NCI-H82 (cell line): Measurements from ENCODE around the gene MAFF.
"Not testable (repeated sequence)": the region's sequence is repeated elsewhere in the genome, so short reads cannot be mapped to it uniquely, and the experiment has no call there.

Experiments
- DNase-seq: peaks from one replicate; lab custom pipeline; 2025; lab: John Stamatoyannopoulos, UW

Gene MAFF

GRCh38 chr22:38177571-38177925, 24.2 kb upstream of the MAFF start:
- DNase-seq, result not testable (repeated sequence)

DNA sequence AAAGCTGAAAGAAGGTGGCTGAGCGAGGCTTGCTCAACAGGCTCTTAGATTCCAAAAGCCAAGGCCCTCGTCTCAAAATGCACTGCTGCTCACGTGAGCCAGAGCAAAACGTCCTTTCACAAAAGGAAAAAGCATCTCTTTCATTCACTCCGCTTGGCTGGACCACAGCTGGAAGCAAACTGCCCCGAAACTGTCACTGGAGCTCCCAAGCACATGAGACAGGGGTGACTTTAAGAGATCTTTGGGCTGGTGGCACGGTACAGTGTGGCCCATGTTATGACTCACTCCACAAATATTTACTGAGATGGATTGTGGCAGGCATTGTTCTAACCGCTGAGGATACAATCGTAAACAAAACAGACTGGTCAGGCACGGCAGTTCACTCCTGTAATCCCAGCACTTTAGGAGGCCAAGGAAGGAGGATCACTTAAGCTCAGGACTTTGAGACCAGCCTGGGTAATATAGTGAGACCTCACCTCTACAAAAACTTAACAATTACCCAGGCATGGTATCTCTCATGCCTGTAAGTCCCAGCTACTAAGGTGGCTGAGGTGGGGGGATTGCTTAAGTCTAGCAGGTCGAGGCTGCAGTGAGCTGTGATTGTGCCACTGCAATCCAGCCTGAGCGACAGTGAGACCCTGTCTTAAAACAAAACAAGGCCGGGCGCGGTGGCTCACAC, 23.7 kb upstream of the MAFF start:
- peak; percentile 10 for DNase-seq

DNA sequence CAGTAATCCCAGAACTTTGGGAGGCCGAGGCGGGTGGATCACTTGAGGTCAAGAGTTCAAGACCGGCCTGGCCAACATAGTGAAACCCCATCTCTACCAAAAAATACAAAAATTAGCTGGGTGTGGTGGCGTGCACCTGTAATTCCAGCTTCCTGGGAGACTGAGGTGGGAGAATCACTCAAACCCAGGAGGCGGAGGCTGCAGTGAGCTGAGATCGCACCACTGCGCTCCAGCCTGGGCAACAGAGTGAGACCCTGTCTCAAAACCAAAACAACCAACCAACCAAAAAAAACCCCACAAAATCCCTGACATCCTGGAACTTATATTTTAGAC, 23.2 kb upstream of the MAFF start:
- DNase-seq, result not testable (repeated sequence)

DNA sequence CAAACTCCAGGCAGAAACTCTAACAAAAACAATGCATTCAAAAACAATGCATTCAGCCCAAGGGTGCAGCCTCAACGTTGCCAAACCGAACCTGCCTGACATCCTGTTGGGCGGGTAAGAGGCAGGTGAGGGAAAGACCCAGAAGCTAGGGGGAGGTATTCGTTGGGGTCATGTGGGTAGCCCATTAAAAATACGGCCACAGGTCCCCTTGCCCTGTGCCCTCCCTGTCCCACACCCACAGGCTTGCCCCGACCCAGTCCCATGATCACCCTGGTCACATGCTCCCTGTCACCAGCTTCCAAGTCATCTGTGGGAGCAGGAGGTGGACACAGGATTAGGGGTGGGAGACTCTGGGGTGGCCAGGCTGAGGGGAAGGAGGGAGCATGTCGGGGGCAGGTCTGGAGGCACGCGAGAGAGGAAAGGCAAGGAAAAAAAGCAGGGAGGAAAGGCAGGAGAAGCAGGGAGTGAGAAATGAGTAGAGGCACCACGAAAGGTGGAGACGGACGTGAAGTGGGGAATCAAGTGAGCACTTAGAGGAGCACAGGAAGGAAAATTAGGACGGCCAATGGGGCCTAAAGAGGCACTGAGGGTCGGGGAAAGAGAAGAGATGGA, 20.8 kb upstream of the MAFF start:
- peak; percentile 48 for DNase-seq

- peak; percentile 99 for DNase-seq
Measured at GRCh38 chr22:38181453-38182200, 20.2 kb upstream of the MAFF start, which contains the start of gene PLA2G6. Gene PLA2G6 (minus strand): TSS chr22:38181830. CDS start chr22:38169426, 12,404 bp downstream.

DNA sequence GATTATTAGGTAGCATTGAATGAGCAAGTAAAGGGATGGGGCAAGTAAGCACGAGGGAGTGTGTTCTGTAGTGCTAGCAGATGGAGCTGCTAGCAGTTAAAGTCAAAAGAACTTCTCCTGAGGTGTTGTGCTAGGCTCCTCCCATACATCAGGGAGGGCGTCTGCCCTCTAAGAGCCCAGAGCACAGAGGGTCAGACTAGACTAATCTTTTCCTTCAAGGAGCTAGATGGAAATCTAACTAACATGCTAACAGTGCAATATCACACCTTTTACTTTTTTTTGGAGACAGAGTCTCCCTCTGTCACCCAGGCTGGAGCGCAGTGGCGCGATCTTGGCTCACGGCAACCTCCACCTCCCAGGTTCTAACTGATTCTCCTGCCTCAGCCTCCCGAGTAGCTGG, 17.0 kb upstream of the MAFF start:
- DNase-seq, result peak; percentile 16

DNA sequence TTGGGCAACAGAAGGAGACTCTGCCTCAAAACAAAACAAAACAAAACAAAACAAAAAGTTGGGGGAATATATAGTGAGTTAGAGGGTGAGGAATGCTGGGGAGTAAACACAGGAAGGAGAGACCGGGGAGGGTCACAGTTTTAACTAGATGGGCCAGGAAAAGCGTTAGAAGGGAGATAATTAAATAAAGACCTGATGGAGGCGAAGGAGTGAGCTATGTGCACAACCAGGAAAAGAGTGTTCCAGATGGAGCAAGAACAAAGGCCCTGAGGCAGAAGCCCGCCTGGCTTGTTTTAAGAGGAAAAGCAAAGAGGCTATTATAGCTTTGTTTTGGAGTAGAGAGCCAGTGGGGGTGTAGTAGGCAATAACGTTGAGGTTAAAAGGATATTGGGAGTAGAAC, 15.4 kb upstream of the MAFF start:
- no peak for DNase-seq

GRCh38 chr22:38187413-38188212, 14.2 kb upstream of the MAFF start:
- DNase-seq, result no peak

GRCh38 chr22:38189104-38189503, 12.7 kb upstream of the MAFF start:
- DNase-seq, result no peak

GRCh38 chr22:38190581-38190980, 11.2 kb upstream of the MAFF start:
- no peak for DNase-seq

GRCh38 chr22:38191055-38191454, 10.7 kb upstream of the MAFF start:
- DNase-seq, result no peak

- DNase-seq, result no peak
Measured at GRCh38 chr22:38191731-38192474, 9.9 kb upstream of the MAFF start.

DNA sequence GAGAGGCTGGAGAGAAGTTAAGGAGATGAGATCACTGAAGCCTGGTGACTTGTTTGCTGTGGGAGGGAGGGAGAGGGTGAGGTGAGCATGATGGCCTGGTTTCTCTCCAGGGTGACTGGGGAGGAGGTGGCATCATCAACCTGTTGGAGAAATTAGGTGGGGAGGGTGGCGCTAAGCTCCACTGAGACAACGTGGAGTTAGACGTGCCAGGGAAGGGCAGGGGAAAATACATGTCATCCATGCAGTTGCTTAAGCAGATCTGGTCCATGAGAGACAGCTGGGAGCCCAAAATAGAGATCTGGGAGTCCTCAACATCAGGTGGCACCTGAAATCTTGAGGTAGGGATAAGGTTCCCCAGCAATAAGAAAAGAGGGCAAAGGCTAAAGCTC, 9.3 kb upstream of the MAFF start:
- no peak for DNase-seq

DNA sequence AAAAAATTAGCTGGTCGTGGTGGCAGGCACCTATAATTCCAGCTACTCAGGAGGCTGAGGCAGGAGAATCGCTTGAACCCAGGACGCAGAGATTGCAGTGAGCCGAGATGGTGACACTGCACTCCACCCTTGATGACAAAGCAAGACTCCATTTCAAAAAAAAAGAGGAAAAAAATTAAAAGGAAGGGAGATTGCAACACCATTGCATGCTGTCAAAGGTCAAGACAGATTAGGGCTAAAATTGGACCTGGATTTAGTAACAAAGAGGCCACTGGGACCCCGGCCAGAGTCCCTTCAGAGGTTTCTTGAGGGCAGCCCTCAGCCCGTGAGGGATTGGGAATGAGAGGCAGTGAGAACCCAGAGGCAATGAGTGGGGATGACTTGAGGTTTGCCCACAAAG, 8.2 kb upstream of the MAFF start:
- DNase-seq, result no peak

- DNase-seq, result no peak
Measured at GRCh38 chr22:38196791-38197419, 4.9 kb upstream of the MAFF start.

DNA sequence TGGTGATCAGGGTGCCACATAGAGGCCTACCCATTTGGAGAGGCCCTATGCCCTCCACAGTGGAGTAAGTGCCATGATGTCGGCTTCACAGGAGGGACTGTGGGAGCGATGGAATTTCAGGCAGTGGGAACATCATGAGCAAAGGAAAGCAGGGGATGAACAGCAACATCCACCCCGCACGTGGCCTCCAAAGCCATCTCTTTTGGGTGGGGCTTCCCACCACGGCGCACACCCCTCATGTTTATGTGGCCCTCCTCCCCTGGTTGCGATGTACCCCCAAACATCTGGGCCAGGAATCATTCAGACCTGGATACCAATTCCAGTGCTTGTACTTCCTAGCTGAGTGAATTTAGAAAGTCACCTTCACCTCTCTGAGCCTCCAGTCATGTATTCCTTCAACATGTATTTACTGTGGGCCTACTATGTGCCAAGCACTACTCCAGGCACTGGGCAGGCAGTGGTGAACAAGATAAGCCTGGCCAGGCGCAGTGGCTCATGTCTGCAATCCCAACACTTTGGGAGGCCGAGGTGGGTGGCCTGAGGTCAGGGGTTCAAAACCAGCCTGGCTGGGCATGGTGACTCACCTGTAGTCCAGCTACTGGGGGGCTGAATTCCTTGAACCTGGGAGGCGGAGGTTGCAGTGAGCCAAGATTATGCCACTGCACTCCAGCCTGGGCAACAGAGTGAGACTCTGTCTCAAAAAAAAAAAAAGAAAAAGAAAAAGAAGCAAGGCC, 1.8 kb upstream of the MAFF start:
- no peak for DNase-seq

- no peak for DNase-seq
Measured at GRCh38 chr22:38201371-38201710, 453 bp upstream of the MAFF start.

- DNase-seq, result peak; percentile 58
Measured at GRCh38 chr22:38202437-38203089, 769 bp downstream of the MAFF start.

DNA sequence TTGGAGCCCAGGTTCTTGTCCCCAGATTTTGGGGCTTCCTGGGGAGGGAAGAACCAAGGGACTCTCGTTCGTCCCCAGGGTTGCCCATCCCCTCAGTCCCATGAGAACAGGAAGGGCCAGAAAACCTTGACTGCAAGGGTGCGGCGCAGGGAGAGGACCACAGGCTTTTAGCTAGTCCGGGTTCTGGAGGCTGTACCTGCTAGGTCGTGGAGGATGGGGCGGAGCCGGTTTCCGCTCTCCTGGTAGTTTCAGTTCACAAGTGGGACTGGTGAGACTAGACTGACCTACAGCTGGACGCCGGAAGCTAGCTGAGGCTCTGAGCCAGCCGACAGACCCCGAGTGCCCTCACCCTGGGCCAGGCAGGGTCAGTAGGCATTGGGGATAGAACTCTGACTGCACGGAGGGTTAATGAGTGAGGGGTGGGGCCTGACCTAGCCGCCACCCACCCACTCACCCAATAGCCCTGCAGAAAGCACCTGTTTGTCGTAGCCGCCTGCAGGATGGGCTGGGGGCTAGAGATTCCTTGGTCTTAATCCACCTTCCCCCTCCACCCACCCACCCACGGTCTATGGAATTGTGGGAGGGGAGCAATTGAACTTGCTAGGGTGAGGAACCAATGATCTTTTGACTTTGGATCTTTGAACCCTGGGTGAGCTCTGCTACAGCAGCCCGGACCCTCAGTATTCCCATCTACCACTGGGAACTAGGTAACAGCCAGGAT, 1.5 kb downstream of the MAFF start:
- DNase-seq, result peak; percentile 36
